Heart right ventricle (tissue), 16 donors: Measurements from ENCODE around the gene AKR1C3. TPM values are rescaled to one million over a fixed set of nuclear protein-coding genes. Genes with fewer than 3 reads are reported as not detected.

ENCODE experiments used
- ATAC-seq, 8 donors: fragments of 200-7000 bp; cut with Tn5 transposase; one replicate each; pipeline ENCODE4 v1.9.1; 2020; ENCODE audit warnings: mild to moderate bottlenecking in 8 of 8, moderate library complexity in 8 of 8, moderate number of reproducible peaks in 1 of 8
- DNase-seq, 2 donors: peaks; one replicate each; pipeline ENCODE4 v3.0.0-alpha.2; 2020
- H3K27ac ChIP-seq, 10 donors: fragments of 200-600 bp; sonication (generic) in 2 of 10; one replicate each; pipeline versions ENCODE4 v1.5.0 to v1.8.0; 2020 to 2022; ENCODE audit warnings: mild to moderate bottlenecking in 3 of 10
- H3K27me3 ChIP-seq, 7 donors: fragments of 200-600 bp; one replicate each; pipeline ENCODE4 v1.8.0; 2021 to 2022; ENCODE audit warnings: mild to moderate bottlenecking in 2 of 7
- H3K36me3 ChIP-seq, 9 donors: fragments of 200-600 bp; sonication (generic) in 1 of 9; one replicate each; pipeline versions ENCODE4 v1.5.0 to v1.8.0; 2020 to 2022; ENCODE audit warnings: mild to moderate bottlenecking in 2 of 9
- H3K4me1 ChIP-seq, 9 donors: fragments of 200-600 bp; sonication (generic) in 1 of 9; one replicate each; pipeline versions ENCODE4 v1.5.0 to v1.8.0; 2020 to 2022; ENCODE audit warnings: mild to moderate bottlenecking in 4 of 9
- H3K4me3 ChIP-seq, 10 donors: fragments of 200-600 bp; sonication (generic) in 2 of 10; one replicate each; pipeline versions ENCODE4 v1.5.0 to v1.8.0; 2020 to 2022; ENCODE audit warnings: mild to moderate bottlenecking in 7 of 10, moderate library complexity in 2 of 10
- H3K9me3 ChIP-seq, 11 donors: fragments of 200-600 bp in 10 of 11; sonication (generic) in 2 of 11; one replicate each; pipeline versions ENCODE4 v1.5.0 to v1.8.0; 2013 to 2022; ENCODE audit warnings: mild to moderate bottlenecking in 2 of 11, control low read depth in 1 of 11, moderate library complexity in 1 of 11
- WGBS, 2 donors: extraction: QIAGEN DNeasy Blood & Tissue Kit; methylation state at CpG; one replicate each; pipeline ENCODE4 v1.1.7; 2013; ENCODE audit warnings: inconsistent platforms in 1 of 2; 5-methylcytosine and 5-hydroxymethylcytosine counted together
- intact Hi-C, 10 donors: fragments of 100-400 bp; cut with DNase I; formaldehyde crosslinking; loops; one replicate each; pipeline versions ENCODE4 v1.11.1 to v1.14.2; 2022
- polyA plus RNA-seq, 2 donors: library from polyadenylated mRNA; stranded (reverse); fragments of 200-250 nt; gene quantifications; one replicate each; pipeline ENCODE4 v1.2.3, GENCODE V29; 2013
- total RNA-seq, 10 donors: library from RNA; stranded (reverse); fragmentation: NEBNext Ultra II Directional in 3 of 10; extraction: Animal tissue kit (Norgen Biotek cat#: 25700) in 3 of 10; gene quantifications; one replicate each; pipeline versions ENCODE4 v1.2.1 to v1.2.4, GENCODE V29; 2021 to 2023
- TF ChIP-seq, protein P1 (sequence below), 9 donors: fragments of 200-600 bp; sonication (generic) in 2 of 9; IDR thresholded peaks; one replicate each; pipeline versions ENCODE4 v1.5.0 to v1.8.0; 2021 to 2022; ENCODE audit warnings: antibody characterized with exemption in 9 of 9, mild to moderate bottlenecking in 5 of 9, moderate library complexity in 1 of 9
- donor health status: Arrhythmogenic right ventricular cardiomyopathy.
- donor health status: ischemic (EF 13 %, LVEDD 7.1; RV severe dilation, severe dysfunction).
- donor health status: healthy with polysubstance abuse.
- donor health status: DM: no; HTN: yes; CAD: no.
- donor health status: DM: no; HTN: no; CAD: no.
- donor health status: ischemic (EF 25% LVEDD 6.9; RV normal size, moderate dysfunction).
- donor health status: ischemic (EF 25% LVEDD 5.7; RV mildly dilated, moderate dysfunction).
- donor health status: healthy.
- donor health status: DM: yes; HTN: yes; CAD: no.
- donor health status: Ischemic cardiomyopathy.
- donor health status: ischemic (EF 35%, LVEDD 5.7; RV mildly dilated, moderate dysfunction).
- donor health status: nonischemic (EF 11% LVEDD 7.7; RV severe dilation, severe dysfunction).
- donor health status: DM: yes; HTN: yes; CAD: no.
- donor health status: PGD.
- donor health status: ischemic (EF 29% LVEDD 5.4; RV normal size, mild dysfunction).
- donor health status: nonischemic (EF 23%, LVEDD 6.1; RV moderate dilation, normal function).

AKR1C3 gene
- total and polyA plus RNA-seq, 12 donors = 8.2 to 30.6 (median 19.0) TPM

DNA sequence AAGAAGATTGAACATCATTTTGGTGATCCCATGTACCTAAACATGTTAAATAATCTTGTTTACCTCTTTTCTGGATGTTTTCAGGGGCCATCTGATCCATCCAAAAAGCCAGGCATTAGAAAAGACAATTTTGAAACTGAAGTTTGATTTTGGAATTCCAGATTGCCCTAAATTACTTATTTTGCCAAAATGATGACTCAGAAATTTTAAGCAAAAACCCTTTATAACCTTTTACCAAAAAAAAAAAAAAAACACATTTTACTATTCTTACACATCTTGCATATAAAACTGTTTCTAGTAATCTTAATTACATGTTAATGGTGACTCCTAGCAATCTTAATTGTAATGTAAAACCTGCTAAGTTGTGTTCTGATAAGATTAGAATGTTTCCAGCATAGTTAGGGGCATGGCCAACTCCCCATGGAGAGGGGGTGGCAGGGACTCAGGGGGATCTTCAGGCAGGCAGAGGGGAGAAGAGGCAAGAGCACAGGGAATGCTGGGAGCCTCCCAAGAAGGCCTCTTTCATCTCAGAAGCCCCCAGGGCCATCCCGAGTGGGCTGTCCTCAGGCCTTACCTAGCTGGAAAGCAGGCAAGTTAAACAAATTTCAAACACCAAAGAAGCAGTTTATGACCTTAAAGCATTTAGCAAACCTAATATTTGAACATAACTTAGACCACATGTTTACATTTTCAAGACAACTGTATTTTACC is 25.8 kb upstream of the AKR1C3 start:
- H3K27me3 ChIP-seq = no peaks in the 10 kb centered on the region
- no peak overlapping the region for H3K27ac ChIP-seq
- intact Hi-C loops = no loop called here
- DNase-seq = no peak
- no peak for ATAC-seq
- WGBS, 2 donors = 100% methylated on average over 1 of the region's 1 CpG
- TF ChIP-seq, protein P1, sequence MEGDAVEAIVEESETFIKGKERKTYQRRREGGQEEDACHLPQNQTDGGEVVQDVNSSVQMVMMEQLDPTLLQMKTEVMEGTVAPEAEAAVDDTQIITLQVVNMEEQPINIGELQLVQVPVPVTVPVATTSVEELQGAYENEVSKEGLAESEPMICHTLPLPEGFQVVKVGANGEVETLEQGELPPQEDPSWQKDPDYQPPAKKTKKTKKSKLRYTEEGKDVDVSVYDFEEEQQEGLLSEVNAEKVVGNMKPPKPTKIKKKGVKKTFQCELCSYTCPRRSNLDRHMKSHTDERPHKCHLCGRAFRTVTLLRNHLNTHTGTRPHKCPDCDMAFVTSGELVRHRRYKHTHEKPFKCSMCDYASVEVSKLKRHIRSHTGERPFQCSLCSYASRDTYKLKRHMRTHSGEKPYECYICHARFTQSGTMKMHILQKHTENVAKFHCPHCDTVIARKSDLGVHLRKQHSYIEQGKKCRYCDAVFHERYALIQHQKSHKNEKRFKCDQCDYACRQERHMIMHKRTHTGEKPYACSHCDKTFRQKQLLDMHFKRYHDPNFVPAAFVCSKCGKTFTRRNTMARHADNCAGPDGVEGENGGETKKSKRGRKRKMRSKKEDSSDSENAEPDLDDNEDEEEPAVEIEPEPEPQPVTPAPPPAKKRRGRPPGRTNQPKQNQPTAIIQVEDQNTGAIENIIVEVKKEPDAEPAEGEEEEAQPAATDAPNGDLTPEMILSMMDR (IDR thresholded peaks at IDR 0.05) = no peak
- H3K36me3 ChIP-seq = no peaks in the 10 kb centered on the region
- peaks cover 0 to 29% (median 23%) of the 10 kb centered on the region in 9 donors for H3K4me1 ChIP-seq
- peaks cover 0 to 17% (median 0%) of the 10 kb centered on the region in 11 donors for H3K9me3 ChIP-seq
- no peak overlapping the region for H3K4me3 ChIP-seq

DNA sequence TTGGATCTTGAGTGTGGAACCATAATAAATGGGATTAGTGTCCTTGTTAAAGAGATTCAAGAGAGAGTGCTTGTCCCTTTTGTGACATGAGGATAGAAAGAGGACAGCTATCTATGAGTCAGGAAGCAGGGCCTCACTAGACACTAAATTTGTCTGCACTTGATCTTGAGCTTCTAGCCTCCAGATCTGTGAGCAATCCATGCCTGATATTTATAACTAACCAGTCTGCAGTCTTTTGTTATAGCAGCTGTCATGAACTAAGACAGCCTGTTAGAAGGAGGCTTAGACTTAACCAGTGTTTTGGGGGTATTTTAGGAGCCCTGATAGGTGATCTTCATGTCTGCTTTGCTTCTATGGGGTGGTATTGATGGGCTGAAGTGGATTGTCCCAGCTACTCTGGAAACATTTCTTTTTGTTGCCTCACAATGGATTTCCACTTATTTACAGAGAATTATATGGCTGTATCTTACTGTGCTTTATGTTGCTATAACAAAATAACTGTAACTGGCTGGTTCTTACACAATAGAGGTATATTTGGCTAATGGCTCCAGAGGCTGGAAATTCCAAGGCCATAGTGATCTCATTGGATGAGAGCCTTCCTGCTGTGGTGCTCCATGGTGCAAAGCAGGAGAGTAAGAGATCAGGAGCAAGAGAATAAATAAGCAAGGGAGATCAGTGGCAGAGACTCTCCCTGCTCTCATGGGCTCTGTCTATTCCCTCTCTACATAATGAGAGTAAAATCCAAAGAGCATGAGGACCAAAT is 23.4 kb upstream of the AKR1C3 start:
- Histone ChIP-seq H3K27ac (peak overlapping the region; percentile 33 to 93 (median 83)), H3K27me3 (no peaks in the 10 kb centered on the region), H3K4me3 (peak overlapping the region in 3 of 10 donors; percentile 0 to 27 (median 17)), H3K9me3 (peaks cover 0 to 17% (median 0%) of the 10 kb centered on the region in 11 donors), H3K4me1 (peaks cover 0 to 29% (median 23%) of the 10 kb centered on the region in 9 donors), H3K36me3 (no peaks in the 10 kb centered on the region)
- ATAC-seq (peak in 5 of 8 donors; percentile 7 to 56 (median 21)), DNase-seq (no peak)
- intact Hi-C loops = loop anchor here in 2 of 10 donors (10.0 kb wide), 2 partner anchors 46 to 56 kb away; no protein-coding TSS in a partner anchor
- TF ChIP-seq, protein P1 (IDR thresholded peaks at IDR 0.05) = no peak

DNA sequence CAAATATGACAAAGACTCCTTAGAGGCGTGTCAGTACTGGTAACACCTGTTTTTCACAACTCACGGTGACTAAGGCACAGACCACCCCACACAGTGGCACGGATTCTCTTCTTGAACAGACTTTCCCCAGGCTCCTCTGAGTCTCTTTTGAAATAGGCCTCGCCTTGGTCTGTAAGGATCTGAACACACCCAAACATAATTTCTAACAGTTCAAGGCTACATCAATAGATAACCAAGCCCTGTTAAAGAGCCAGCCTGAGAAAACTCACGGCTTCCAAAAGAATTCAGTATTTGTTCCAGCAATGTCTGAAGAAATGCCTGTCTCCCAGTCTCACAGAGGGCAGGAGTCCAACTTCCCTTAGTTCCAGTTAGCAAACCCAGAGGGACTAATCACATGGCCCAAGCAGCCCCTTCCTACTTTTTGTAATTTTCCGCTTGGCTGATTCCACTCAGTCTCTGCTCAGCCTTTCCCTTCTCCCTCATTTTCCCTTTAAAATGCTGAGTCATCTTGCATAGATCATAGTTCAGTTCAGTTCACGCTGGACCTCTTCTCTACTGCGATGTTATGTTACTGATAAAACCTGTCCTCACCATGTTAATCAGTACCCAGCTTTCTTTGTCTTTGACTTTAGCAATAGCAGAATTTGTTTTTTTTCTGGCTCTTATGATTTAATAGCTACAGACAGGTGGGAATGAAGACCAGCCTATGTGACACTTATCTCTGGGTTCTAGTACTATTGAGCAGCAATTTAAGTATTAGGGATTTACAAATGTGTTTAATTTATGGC is 22.6 kb upstream of the AKR1C3 start:
- intact Hi-C loops = loop anchor here in 2 of 10 donors (10.0 kb wide), 2 partner anchors 47 to 57 kb away; no protein-coding TSS in a partner anchor
- H3K36me3 ChIP-seq = no peaks in the 10 kb centered on the region
- ATAC-seq = peak; percentile 93 to 98 (median 97)
- 21 to 35% methylated on average over 8 of the region's 8 CpGs for WGBS, 2 donors
- peak in 1 of 2 donors; percentile 91 for DNase-seq
- no peaks in the 10 kb centered on the region for H3K27me3 ChIP-seq
- peak overlapping the region in 3 of 10 donors; percentile 0 to 27 (median 17) for H3K4me3 ChIP-seq
- H3K9me3 ChIP-seq = peaks cover 0 to 17% (median 0%) of the 10 kb centered on the region in 11 donors
- peaks cover 0 to 29% (median 23%) of the 10 kb centered on the region in 9 donors for H3K4me1 ChIP-seq
- TF ChIP-seq, protein P1 (IDR thresholded peaks at IDR 0.05) = no peak
- peak overlapping the region; percentile 33 to 93 (median 83) for H3K27ac ChIP-seq

DNA sequence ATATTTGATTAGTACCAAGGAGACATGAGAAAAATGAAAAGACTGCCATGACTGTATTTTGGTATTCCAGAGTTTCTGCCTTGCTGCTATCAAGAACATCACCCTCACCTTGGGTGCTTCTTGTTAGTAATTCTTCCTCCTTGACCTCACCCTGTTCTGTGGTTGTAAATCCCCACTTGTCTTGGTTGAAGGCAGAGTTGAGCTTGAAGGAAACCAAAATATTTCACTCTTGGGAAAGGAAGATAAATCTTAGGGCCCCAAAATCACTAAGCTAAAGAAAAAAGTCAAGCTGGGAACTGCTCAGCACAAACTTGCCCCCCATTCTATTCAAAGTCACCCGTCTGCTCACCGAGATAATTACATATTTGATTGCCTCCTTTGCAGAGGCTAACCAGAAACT is 20.6 kb upstream of the AKR1C3 start:
- no peaks in the 10 kb centered on the region for H3K27me3 ChIP-seq
- no peak overlapping the region for H3K4me3 ChIP-seq
- ATAC-seq (no peak), DNase-seq (no peak)
- H3K4me1 ChIP-seq = peaks cover 0 to 29% (median 23%) of the 10 kb centered on the region in 9 donors
- no peaks in the 10 kb centered on the region for H3K36me3 ChIP-seq
- WGBS, 2 donors = 96 to 100% methylated on average over 2 of the region's 2 CpGs
- H3K9me3 ChIP-seq = peaks cover 0 to 17% (median 0%) of the 10 kb centered on the region in 11 donors
- intact Hi-C loops = loop anchor here in 2 of 10 donors (10.0 kb wide), 2 partner anchors 49 to 59 kb away; no protein-coding TSS in a partner anchor
- no peak overlapping the region for H3K27ac ChIP-seq
- TF ChIP-seq, protein P1 (IDR thresholded peaks at IDR 0.05) = no peak
